Measurements from ENCODE around the gene TMEM25. TPM values are rescaled to one million over a fixed set of nuclear protein-coding genes. Genes with fewer than 3 reads are reported as not detected.

Gene TMEM25
- total and polyA plus RNA-seq, 3 donors from 2014 or later = 16.4 to 46.8 (median 33.1) TPM

GRCh38 chr11:118529584-118530175 is 1.3 kb upstream of the TMEM25 start:
- WGBS, 2 donors = 46 to 47% methylated on average over 5 of the region's 5 CpGs
- no peak overlapping the region for H3K27ac ChIP-seq
- intact Hi-C loops (cut with DNase I; ENCODE audit: low total_unique reads) = no loop called here
- no peak overlapping the region for H3K4me3 ChIP-seq
- TF ChIP-seq, protein P1, sequence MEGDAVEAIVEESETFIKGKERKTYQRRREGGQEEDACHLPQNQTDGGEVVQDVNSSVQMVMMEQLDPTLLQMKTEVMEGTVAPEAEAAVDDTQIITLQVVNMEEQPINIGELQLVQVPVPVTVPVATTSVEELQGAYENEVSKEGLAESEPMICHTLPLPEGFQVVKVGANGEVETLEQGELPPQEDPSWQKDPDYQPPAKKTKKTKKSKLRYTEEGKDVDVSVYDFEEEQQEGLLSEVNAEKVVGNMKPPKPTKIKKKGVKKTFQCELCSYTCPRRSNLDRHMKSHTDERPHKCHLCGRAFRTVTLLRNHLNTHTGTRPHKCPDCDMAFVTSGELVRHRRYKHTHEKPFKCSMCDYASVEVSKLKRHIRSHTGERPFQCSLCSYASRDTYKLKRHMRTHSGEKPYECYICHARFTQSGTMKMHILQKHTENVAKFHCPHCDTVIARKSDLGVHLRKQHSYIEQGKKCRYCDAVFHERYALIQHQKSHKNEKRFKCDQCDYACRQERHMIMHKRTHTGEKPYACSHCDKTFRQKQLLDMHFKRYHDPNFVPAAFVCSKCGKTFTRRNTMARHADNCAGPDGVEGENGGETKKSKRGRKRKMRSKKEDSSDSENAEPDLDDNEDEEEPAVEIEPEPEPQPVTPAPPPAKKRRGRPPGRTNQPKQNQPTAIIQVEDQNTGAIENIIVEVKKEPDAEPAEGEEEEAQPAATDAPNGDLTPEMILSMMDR (IDR thresholded peaks at IDR 0.05) = no peak
- TF ChIP-seq POLR2A (IDR thresholded peaks at IDR 0.05) = no peak
- no peaks in the 10 kb centered on the region for H3K36me3 ChIP-seq (ENCODE audit: low read depth, missing control alignments)
- peaks cover 15% of the 10 kb centered on the region for H3K4me1 ChIP-seq
- H3K27me3 ChIP-seq = no peaks in the 10 kb centered on the region
- DNase-seq = peak; percentile 12
- no peaks in the 10 kb centered on the region for H3K9me3 ChIP-seq

- TF ChIP-seq, protein P1 (IDR thresholded peaks at IDR 0.05) = no peak
- Histone ChIP-seq H3K9me3 (no peaks in the 10 kb centered on the region), H3K27ac (peak overlapping the region; percentile 71 to 86), H3K4me1 (peaks cover 15% of the 10 kb centered on the region), H3K27me3 (no peaks in the 10 kb centered on the region), H3K4me3 (peak overlapping the region; percentile 85 to 90), H3K36me3 (ENCODE audit: low read depth, missing control alignments) (no peaks in the 10 kb centered on the region)
- peak; percentile 31 for DNase-seq
- intact Hi-C loops (cut with DNase I; ENCODE audit: low total_unique reads) = no loop called here
- 2 to 8% methylated on average over 9 to 31 of the region's 31 CpGs for WGBS, 2 donors
Observed at GRCh38 chr11:118530180-118530682, 761 bp upstream of the TMEM25 start.

DNA sequence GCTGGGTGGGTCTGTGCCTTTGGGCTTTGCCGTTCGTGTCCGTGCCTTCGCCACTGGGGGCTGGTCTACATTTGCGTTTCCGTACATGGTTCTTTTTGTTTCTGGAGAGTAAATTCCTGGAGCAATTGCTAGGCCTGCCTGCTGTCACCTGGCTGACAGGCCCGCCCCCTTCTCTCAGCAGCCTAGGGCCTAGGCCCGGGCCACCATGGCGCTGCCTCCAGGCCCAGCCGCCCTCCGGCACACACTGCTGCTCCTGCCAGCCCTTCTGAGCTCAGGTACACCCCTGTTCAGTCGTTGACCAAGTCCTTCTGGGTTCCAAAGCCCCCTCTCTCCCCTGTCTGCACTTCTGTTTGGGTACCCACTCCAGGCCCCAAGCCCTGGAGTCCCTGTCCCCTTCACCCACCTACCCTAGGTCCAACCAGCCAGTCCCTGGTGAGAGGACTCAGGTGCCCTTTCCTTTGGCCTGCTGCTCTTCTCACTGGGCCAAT is 649 bp downstream of the TMEM25 start:
- intact Hi-C loops (cut with DNase I; ENCODE audit: low total_unique reads) = no loop called here
- 11 to 12% methylated on average over 5 to 12 of the region's 12 CpGs for whole genome bisulfite sequencing, 2 donors
- Histone ChIP-seq H3K9me3 (no peaks in the 10 kb centered on the region), H3K36me3 (ENCODE audit: low read depth, missing control alignments) (no peaks in the 10 kb centered on the region), H3K27me3 (no peaks in the 10 kb centered on the region), H3K4me3 (peak overlapping the region; percentile 85 to 90), H3K4me1 (peaks cover 15% of the 10 kb centered on the region), H3K27ac (peak overlapping the region in 1 of 2 donors; percentile 86)
- TF ChIP-seq, protein P1 (IDR thresholded peaks at IDR 0.05) = no peak
- TF ChIP-seq POLR2A (IDR thresholded peaks at IDR 0.05) = no peak
- no peak for DNase-seq

GRCh38 chr11:118532091-118532490 is 1.1 kb downstream of the TMEM25 start:
- Histone ChIP-seq H3K4me1 (peaks cover 15% of the 10 kb centered on the region), H3K27me3 (no peaks in the 10 kb centered on the region), H3K4me3 (no peak overlapping the region), H3K27ac (no peak overlapping the region), H3K9me3 (no peaks in the 10 kb centered on the region), H3K36me3 (ENCODE audit: low read depth, missing control alignments) (no peaks in the 10 kb centered on the region)
- TF ChIP-seq, protein P1 (IDR thresholded peaks at IDR 0.05) = no peak
- TF ChIP-seq POLR2A (IDR thresholded peaks at IDR 0.05) = no peak
- intact Hi-C loops (cut with DNase I; ENCODE audit: low total_unique reads) = no loop called here
- DNase-seq = no peak
- 78 to 93% methylated on average over 5 to 10 of the region's 10 CpGs for WGBS, 2 donors

All from testis (tissue), 3 donors.